Activated CD4-positive, alpha-beta T cell treated with anti-CD3 and anti-CD28 coated beads, Interleukin-2, amount 50 U/mL, for 48 hours (primary cell): ENCODE results near the gene LYRM1.
"Not testable (repeated sequence)": the region's sequence is repeated elsewhere in the genome, so short reads cannot be mapped to it uniquely, and the experiment has no call there.

Experiments used
- DNase-seq, 2 experiments: peaks; one replicate each; pipeline ENCODE4 v3.0.0-alpha.2; 2020

Gene LYRM1, protein sequence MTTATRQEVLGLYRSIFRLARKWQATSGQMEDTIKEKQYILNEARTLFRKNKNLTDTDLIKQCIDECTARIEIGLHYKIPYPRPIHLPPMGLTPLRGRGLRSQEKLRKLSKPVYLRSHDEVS

DNA sequence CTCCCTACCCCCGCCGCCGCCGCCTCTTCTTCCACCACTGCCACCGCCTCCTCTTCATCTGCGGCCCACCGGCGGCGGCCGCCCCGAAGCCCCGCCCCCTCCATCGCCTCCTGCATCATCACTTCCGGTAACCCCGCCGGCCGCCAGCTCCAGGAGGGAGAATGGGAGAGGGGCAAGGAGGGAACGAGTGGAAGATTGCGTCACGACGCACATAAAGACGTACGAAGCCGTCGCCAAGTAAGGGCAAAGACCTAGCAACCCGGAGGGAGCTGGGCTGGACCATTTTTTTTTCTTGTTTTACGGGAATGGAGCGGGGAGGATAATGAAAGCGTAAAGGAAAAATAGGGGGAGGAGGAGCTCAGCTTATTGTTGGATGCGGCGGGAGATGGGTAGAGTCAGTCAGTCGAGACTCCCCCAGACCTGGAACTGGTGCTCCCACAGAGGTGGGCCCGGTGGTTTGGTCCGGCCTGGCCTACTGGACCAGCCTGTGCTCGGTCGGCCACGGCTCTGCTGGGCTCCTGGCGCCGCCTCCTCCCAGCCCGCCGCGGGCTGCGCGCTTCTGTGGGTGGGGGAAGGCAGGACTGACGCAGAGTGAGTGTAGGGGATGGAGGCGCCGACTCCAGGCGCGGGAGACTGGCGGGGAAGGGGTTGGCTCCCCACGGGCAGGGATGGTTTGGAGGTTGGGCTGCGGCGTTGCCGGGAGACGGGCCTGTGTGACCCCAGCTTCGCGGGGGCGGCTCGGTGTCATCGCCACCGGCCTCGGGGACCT is at the start of gene LYRM1, which contains the start of gene DCUN1D3:
LYRM1 (plus strand) TSS at position 473 of the 769 bp plus-strand sequence. CDS start 14,785 bp downstream, outside the sequence.
DCUN1D3 (minus strand) TSS at position 60 of the 769 bp plus-strand sequence. CDS start 37,820 bp downstream, outside the sequence.
- peak; percentile 93 to 94 for DNase-seq

DNA sequence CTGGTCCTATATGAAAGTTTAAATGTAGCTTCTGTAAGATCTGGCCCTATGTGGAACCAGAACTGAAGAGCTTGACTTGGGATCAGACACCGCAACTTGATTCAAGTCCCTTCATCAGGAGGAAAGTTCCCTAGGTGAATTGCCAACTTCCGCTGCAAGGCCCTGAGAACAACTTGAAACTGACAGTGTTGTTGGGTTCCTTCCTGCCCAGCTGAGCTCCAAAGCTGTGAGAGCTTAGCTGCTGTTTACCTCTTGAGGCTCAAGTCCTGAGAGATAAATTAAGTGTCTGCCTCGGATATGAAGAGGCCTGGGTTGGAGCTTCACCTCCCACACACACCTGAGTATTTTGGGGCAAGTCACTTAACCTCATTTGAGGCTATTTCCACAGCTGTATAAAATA is 49.6 kb upstream of the LYRM1 start:
- DNase-seq = no peak

DNA sequence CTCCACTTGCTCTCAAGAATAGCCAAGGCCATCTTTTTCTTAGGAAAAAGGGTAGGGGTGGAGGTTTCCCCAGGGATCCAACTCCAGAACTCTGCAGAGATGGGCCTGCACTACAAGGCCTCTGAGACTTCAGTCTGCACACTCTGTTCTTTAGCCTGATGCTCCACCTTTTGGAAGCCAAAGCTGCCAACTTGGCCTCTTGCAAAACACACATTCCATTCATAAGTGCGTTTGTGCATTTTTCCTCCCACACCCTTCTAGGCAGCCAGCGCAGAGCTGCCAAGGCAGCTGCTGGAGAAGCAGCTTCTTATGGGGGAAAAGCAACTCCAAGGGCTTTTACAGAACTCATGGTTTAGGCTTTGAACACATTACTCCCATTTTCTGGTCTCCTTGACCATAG is 49.0 kb upstream of the LYRM1 start:
- DNase-seq = no peak

- no peak for DNase-seq
These were observed 47.4 kb upstream of the LYRM1 start for GRCh38 chr16:20853143-20853542.

- DNase-seq = no peak
These were observed 46.5 kb upstream of the LYRM1 start for GRCh38 chr16:20853981-20854620.

DNA sequence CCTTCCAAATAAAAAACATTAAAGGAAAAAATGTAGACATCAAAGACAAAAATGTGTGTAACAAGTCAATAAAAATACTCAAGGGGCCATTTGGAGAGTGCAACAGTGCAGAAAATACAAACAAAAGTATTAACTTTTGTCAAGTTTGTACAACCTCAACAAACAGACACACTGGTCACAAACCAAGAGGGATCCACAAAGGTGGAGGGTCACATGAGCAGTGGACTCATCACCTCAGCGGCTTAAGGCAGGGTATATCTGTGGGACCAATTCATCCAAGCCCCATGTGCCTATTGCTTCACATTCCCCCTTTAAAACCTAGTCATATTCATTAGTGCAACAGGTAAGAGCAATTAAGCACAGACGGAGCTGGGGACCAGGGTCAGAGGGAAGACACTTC is 45.6 kb upstream of the LYRM1 start:
- no peak for DNase-seq

GRCh38 chr16:20857281-20857680 is 43.3 kb upstream of the LYRM1 start:
- DNase-seq = no peak

- no peak for DNase-seq
These were observed 41.3 kb upstream of the LYRM1 start for GRCh38 chr16:20859229-20859628.

DNA sequence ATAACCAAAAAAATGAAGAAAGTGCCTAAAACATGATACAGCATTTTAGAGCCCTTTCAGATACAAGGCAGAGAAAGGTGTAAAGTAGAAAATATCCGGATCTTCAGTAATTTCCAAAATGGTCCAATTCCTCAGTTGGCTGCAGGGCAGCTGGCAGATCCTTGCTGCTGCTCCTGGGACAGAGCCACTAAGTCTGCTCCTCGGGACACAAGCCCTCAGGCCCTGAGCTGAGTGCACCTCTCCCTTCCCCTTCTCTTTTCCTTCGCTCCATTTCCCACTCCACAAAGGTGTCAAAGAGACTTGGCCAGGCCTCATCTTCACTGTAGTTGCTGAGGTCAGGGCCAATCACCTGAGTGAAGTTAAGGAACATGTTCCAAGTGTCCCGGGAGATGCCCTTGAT is 40.9 kb upstream of the LYRM1 start:
- DNase-seq = no peak

GRCh38 chr16:20860361-20860760 is 40.2 kb upstream of the LYRM1 start:
- DNase-seq = no peak

DNA sequence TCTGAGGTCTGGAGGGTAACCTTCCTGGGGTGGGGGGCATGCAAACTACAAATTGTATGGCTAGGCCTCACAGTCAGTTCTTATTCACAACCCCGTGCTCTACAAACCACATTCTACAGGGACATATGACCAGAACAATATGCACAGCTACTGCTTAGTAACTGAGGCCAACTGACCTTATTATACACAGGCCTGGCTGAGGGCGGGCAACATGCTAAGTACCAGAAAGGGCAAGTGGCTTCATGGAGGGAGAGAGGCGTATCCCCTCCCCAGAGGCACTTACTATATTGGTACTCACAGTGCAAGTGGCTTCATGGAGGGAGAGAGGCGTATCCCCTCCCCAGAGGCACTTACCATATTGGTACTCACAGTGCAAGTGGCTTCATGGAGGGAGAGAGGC is 39.6 kb upstream of the LYRM1 start:
- DNase-seq = not testable (repeated sequence)

GRCh38 chr16:20862162-20862960 is 38.2 kb upstream of the LYRM1 start:
- DNase-seq = no peak

GRCh38 chr16:20864376-20864775 is 36.2 kb upstream of the LYRM1 start:
- not testable (repeated sequence) for DNase-seq

DNA sequence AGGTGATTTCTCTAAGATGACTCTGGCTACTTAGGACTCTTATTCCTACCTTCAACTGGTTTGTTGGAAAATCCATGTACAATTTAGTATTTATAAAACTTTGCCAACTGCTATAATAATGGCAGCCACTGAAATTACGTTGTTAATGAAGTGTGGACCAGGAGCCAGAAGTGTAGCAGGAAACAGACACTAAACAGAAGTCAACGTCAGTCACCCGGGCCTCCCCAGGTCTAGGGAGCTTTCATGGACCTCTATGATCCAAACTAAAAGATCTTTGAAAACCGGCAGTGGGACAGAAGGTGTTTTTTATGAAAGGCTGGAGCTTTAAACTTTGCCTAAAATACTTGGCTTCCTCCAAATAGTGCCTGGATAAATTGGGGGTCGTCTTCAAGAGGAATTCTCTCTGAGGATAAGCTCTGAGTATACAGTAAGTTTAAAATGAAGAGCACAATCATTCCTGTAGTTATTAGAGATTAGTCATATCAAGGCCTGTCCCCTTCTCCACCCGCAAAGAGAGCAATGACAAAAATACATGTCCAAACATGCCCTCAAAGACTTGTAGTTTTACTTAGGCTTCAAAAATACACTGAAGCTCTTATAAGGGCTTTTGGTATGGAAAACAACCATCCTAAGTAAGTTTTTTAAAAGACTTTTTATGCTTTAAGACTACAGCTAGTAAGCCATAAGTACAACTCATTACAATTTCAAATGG is 35.0 kb upstream of the LYRM1 start:
- no peak for DNase-seq

DNA sequence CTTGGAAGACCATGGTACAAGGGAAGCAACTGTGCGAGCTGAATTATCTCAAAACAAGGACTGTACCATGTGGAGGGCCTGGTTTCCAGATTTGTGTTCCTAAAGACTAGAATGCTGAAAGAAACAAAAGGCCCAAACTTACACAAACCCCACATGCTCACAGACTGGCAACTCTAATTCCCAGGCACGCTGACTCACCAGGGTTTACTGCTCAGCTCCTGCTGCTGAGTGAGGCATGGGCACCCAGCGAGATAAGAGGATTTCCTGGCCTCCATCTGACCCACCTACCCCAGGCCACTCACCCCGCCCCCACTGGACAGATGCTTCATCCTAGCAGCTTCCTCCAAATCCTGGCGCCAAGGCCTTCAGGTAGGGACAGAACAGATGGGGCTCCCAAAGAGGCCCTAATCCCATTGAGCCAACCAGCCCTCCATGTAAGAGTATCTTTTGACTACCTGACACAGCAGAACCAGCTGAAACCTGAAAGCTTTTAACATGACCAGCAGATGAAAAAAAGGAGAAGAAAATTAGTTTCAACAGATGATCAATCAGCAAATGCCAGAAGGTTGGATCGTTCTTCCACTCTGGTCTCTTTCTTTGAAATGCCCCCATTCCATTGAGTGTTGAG is 34.3 kb upstream of the LYRM1 start:
- peak; percentile 27 to 32 for DNase-seq

GRCh38 chr16:20866801-20867200 is 33.8 kb upstream of the LYRM1 start:
- DNase-seq = no peak

DNA sequence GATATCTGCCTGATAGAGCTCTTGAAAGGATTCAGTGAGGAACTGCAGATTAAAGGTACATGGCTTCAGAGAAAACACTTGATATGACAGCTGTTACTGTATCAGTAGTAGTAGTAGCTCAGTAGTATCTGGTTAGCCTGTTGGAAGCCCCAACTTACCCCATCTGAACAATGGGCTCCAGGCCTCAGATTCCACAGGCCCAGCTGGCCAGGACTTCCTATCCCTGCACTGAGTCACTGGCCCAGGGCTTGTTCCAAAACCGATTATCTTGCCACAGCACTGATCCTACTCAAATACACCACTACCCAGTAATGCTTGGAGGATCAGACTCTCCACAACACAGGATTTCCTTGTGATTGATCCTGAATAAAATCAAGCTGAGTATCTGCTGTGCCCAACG is 33.0 kb upstream of the LYRM1 start:
- DNase-seq = no peak

DNA sequence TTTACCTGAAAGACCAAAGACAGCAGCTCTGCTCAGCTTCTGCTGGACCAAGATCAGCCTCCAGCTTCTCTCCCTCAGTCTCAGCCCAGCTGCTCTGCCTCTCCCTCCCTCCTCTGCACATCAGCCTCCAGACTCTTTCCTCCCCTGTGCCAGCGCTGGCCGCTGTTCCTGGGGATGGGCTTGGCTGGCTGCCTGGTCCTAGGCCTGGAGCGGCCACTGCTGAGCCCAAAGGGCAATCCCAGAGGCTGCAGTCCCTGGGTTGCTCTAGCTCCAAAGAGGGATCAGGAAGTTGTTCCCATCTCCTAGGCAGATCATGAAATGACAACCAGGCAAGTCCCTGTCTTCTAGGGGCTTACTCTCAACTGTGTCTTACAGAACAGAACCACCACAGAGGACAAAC is 31.7 kb upstream of the LYRM1 start:
- DNase-seq = no peak

GRCh38 chr16:20870122-20870820 is 30.3 kb upstream of the LYRM1 start:
- no peak for DNase-seq

GRCh38 chr16:20871258-20871657 is 29.3 kb upstream of the LYRM1 start:
- DNase-seq = no peak
